A549 (cell line): ENCODE results near the gene MMP8.

Source experiments
- ESRRA ChIP-seq: fragments of 150-350 bp; IDR thresholded peaks from 2 replicates; pipeline ENCODE4 v1.6.1; 2014; ENCODE audit warnings: mild to moderate bottlenecking, low read length, borderline replicate concordance
- POLR2A ChIP-seq: IDR thresholded peaks from 2 replicates; pipeline ENCODE4 v1.6.1; 2012; ENCODE audit warnings: mild to moderate bottlenecking, low read length
- RFX5 ChIP-seq: fragments of 450-650 bp; IDR thresholded peaks from 2 replicates; pipeline ENCODE4 v1.7.1; 2014; ENCODE audit warnings: antibody characterized with exemption, mild to moderate bottlenecking, moderate library complexity

GRCh38 chr11:102751673-102752072, 26.9 kb upstream of the MMP8 start:
- TF ChIP-seq ESRRA (no peak), POLR2A (no peak), RFX5 (no peak)
